GM23338 (cell line): ENCODE measurements around the gene SLA2. TPM values are rescaled to one million over a fixed set of nuclear protein-coding genes. Genes with fewer than 3 reads are reported as not detected.
A peak's percentile ranks its signal among the peaks of the same experiment; 100 is the strongest.

Experiments
- ATAC-seq: fragments of 200-7000 bp; cut with Tn5 transposase; 3 replicates; pipeline ENCODE4 v1.9.1; 2020
- DNase-seq: peaks from one replicate; pipeline ENCODE4 v3.0.0-alpha.2; 2015; ENCODE audit warnings: low spot score
- H2AFZ ChIP-seq: fragments of 200-600 bp; sonication (generic); 2 replicates; pipeline ENCODE4 v1.8.0; 2016; ENCODE audit warnings: antibody characterized with exemption, mild to moderate bottlenecking, moderate library complexity
- H3F3A ChIP-seq: fragments of 200-600 bp; sonication (generic); replicated peaks from 2 replicates; pipeline ENCODE4 v1.8.0; 2017; ENCODE audit warnings: antibody characterized with exemption, mixed run types, low read depth
- H3K27ac ChIP-seq: fragments of 200-600 bp; sonication (generic); 2 replicates; pipeline ENCODE4 v1.6.1; 2016; ENCODE audit warnings: low read depth
- H3K27me3 ChIP-seq: fragments of 200-600 bp; sonication (generic); 2 replicates; pipeline ENCODE4 v1.8.0; 2016; ENCODE audit warnings: mild to moderate bottlenecking, mixed run types, moderate library complexity; ENCODE audit not compliant: insufficient read depth
- H3K36me3 ChIP-seq: fragments of 200-600 bp; sonication (generic); 2 replicates; pipeline ENCODE4 v1.8.0; 2016; ENCODE audit warnings: mild to moderate bottlenecking; ENCODE audit not compliant: insufficient read depth
- H3K4me1 ChIP-seq: fragments of 200-600 bp; sonication (generic); 2 replicates; pipeline ENCODE4 v1.8.0; 2016; ENCODE audit warnings: mild to moderate bottlenecking, moderate library complexity; ENCODE audit not compliant: insufficient read depth
- H3K4me2 ChIP-seq: fragments of 200-600 bp; sonication (generic); 2 replicates; pipeline ENCODE4 v1.7.1; 2017; ENCODE audit warnings: mixed run types
- H3K4me3 ChIP-seq: fragments of 200-600 bp; sonication (generic); 2 replicates; pipeline ENCODE4 v1.6.1; 2016; ENCODE audit warnings: mixed run types
- H3K79me2 ChIP-seq: fragments of 200-600 bp; sonication (generic); replicated peaks from 2 replicates; pipeline ENCODE4 v1.8.0; 2017; ENCODE audit warnings: mild to moderate bottlenecking; ENCODE audit not compliant: insufficient read depth
- H3K9me2 ChIP-seq: fragments of 200-600 bp; sonication (generic); 2 replicates; pipeline ENCODE4 v1.8.0; 2017; ENCODE audit not compliant: insufficient read depth
- H4K20me1 ChIP-seq: fragments of 200-600 bp; sonication (generic); replicated peaks from 2 replicates; pipeline ENCODE4 v1.8.0; 2017; ENCODE audit warnings: mild to moderate bottlenecking; ENCODE audit not compliant: insufficient read depth
- H3K27ac Mint-ChIP-seq: 2 replicates; pipeline ENCODE4 v1.8.0; 2020; ENCODE audit warnings: inconsistent platforms, mild to moderate bottlenecking, moderate library complexity, mixed read lengths
- H3K27me3 Mint-ChIP-seq: 3 replicates; pipeline ENCODE4 v1.8.0; 2022; ENCODE audit warnings: low read depth, mild to moderate bottlenecking, moderate library complexity, mixed read lengths, inconsistent platforms; ENCODE audit not compliant: insufficient read depth, poor library complexity
- H3K36me3 Mint-ChIP-seq: 3 replicates; pipeline ENCODE4 v1.8.0; 2021; ENCODE audit warnings: low read depth, mild to moderate bottlenecking, inconsistent platforms, moderate library complexity, mixed read lengths
- H3K4me1 Mint-ChIP-seq: 3 replicates; pipeline ENCODE4 v1.8.0; 2020; ENCODE audit warnings: mild to moderate bottlenecking, inconsistent platforms, mixed read lengths
- H3K4me3 Mint-ChIP-seq: 3 replicates; pipeline ENCODE4 v1.8.0; 2021; ENCODE audit warnings: moderate library complexity, mild to moderate bottlenecking, inconsistent platforms, mixed read lengths
- H3K9me3 Mint-ChIP-seq: 3 replicates; pipeline ENCODE4 v1.8.0; 2020; ENCODE audit warnings: moderate library complexity, mild to moderate bottlenecking, inconsistent platforms, mixed read lengths
- CREB1 ChIP-seq: fragments of 250-450 bp; sonication (Bioruptor Pico); IDR thresholded peaks from 2 replicates; pipeline ENCODE4 v1.5.0; 2020; ENCODE audit warnings: low read depth, mild to moderate bottlenecking, moderate library complexity
- EZH2phosphoT487 ChIP-seq: fragments of 200-600 bp; sonication (generic); IDR thresholded peaks from one replicate; pipeline ENCODE4 v1.8.1; 2018; ENCODE audit warnings: antibody characterized with exemption; ENCODE audit not compliant: unreplicated experiment
- JUNB ChIP-seq: IDR thresholded peaks from one replicate; pipeline ENCODE4 v1.6.1; 2016; ENCODE audit warnings: antibody characterized with exemption; ENCODE audit not compliant: unreplicated experiment
- NANOG ChIP-seq: IDR thresholded peaks from 2 replicates; pipeline ENCODE4 v1.6.1; 2016; ENCODE audit warnings: antibody characterized with exemption, borderline replicate concordance
- POLR2AphosphoS5 ChIP-seq: IDR thresholded peaks from 2 replicates; pipeline ENCODE4 v1.6.1; 2016; ENCODE audit warnings: antibody characterized with exemption, low read depth
- ZNF114 ChIP-seq: fragments of 250-450 bp; sonication (Bioruptor Pico); IDR thresholded peaks from 2 replicates; pipeline ENCODE4 v1.5.0; 2020; ENCODE audit warnings: mild to moderate bottlenecking, moderate library complexity
- polyA plus RNA-seq: library from polyadenylated mRNA; unstranded; fragments of >200 nt; fragmentation: Nextera tagmentation; extraction: Ambion mirVana; gene quantifications from 2 replicates; pipeline ENCODE4 v1.2.1, GENCODE V29; 2016
- total RNA-seq: library from RNA; depleted of rRNA; stranded (reverse); fragments of >200 nt; shearing (Covaris generic); gene quantifications from 2 replicates; pipeline ENCODE4 v1.2.3, GENCODE V29; 2014
- TF ChIP-seq, protein P1 (sequence below): IDR thresholded peaks from 2 replicates; pipeline ENCODE4 v1.6.1; 2016; ENCODE audit warnings: antibody characterized with exemption
- TF ChIP-seq, protein P2 (sequence below): IDR thresholded peaks from one replicate; pipeline ENCODE4 v1.6.1; 2018; ENCODE audit warnings: antibody characterized with exemption; ENCODE audit not compliant: unreplicated experiment
- TF ChIP-seq, protein P3 (sequence below): fragments of 250-450 bp; sonication (Bioruptor Pico); IDR thresholded peaks from 2 replicates; pipeline ENCODE4 v1.5.0; 2020; ENCODE audit warnings: mild to moderate bottlenecking, moderate library complexity

The SLA2 gene
- total and polyA plus RNA-seq, 2 experiments from 2014 or later, result 0.18 TPM; not detected in 1

DNA sequence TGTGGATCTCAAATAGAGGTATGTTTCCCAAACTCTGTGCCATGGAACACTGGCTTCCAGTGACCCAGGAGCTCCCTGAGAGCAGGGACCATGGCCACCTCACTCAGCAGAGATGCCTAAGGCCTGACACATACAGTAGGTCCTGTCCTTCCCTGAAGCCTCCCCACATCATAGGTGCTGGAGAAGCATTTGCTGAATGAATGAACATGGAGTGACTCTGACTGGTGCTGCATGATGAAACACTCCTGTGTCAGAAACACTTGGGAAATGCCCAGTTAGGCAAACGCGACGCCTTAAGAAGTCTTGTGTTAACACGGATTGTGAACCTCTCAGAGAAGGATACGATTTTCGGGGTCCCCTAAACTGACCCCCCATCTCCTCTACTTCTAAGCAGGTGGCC, 14.3 kb downstream of the SLA2 start:
- no peak for TF ChIP-seq POLR2AphosphoS5
- TF ChIP-seq, protein P1, sequence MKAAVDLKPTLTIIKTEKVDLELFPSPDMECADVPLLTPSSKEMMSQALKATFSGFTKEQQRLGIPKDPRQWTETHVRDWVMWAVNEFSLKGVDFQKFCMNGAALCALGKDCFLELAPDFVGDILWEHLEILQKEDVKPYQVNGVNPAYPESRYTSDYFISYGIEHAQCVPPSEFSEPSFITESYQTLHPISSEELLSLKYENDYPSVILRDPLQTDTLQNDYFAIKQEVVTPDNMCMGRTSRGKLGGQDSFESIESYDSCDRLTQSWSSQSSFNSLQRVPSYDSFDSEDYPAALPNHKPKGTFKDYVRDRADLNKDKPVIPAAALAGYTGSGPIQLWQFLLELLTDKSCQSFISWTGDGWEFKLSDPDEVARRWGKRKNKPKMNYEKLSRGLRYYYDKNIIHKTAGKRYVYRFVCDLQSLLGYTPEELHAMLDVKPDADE, result no peak
- TF ChIP-seq EZH2phosphoT487, result no peak
- TF ChIP-seq ZNF114 (CRISPR knock-in tag), result no peak
- no peak for TF ChIP-seq NANOG

DNA sequence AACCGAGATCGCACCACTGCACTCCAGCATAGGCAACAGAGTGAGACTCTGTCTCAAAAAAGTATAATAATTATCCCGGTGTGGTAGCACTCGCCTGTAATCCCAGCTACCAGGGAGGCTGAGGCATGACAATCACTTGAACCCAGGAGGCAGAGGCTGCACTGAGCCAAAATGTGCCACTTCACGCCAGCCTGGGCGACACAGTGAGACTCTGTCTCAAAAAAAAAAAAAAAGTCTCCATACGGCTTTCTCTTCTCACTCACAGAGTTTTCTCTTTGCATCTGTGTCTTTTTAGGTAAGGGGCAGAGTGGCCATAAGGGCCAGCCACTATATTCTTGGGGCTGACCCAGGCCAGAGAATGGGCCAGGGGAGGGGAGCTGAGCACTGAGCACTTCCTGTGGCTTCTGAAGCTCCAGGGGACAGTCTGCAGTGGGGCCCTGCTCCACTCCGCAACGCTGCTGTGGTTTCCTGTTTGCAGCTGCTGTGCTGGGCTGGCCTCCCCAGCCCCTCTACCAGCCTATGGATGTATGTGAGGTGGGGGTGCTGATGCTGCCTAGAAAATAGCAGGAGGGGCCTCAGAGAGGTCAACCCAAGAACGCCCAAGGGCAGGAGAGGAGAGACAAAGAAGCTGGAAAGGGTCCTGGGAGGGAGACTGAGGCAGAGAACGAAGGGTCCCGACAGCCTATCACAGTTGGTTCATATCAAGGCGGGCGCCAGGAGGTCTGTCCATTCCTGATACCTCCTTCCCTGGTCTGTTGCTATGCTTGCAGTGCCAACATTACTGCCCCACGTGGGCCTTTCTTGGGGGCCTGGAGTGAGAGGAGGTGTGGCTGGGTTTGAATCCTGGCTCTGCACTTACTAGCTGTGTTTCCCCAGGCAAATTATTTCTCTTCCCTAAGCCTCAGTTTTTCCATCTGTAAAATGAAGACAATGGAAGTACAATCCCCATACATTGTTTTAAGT, 16.0 kb downstream of the SLA2 start:
- H3F3A ChIP-seq, result no peaks in the 10 kb centered on the region
- H3K4me1 ChIP-seq, result no peaks in the 10 kb centered on the region
- H3K27ac Mint-ChIP-seq, result no peak overlapping the region
- H3K27me3 ChIP-seq, result no peaks in the 10 kb centered on the region
- H3K4me2 ChIP-seq, result no peak overlapping the region
- no peaks in the 10 kb centered on the region for H3K79me2 ChIP-seq
- H3K9me3 Mint-ChIP-seq, result no peaks in the 10 kb centered on the region
- H3K36me3 ChIP-seq, result no peaks in the 10 kb centered on the region
- ATAC-seq (no peak), DNase-seq (no peak)
- H3K4me3 Mint-ChIP-seq, result no peak overlapping the region
- no peaks in the 10 kb centered on the region for H4K20me1 ChIP-seq
- TF ChIP-seq, protein P2, sequence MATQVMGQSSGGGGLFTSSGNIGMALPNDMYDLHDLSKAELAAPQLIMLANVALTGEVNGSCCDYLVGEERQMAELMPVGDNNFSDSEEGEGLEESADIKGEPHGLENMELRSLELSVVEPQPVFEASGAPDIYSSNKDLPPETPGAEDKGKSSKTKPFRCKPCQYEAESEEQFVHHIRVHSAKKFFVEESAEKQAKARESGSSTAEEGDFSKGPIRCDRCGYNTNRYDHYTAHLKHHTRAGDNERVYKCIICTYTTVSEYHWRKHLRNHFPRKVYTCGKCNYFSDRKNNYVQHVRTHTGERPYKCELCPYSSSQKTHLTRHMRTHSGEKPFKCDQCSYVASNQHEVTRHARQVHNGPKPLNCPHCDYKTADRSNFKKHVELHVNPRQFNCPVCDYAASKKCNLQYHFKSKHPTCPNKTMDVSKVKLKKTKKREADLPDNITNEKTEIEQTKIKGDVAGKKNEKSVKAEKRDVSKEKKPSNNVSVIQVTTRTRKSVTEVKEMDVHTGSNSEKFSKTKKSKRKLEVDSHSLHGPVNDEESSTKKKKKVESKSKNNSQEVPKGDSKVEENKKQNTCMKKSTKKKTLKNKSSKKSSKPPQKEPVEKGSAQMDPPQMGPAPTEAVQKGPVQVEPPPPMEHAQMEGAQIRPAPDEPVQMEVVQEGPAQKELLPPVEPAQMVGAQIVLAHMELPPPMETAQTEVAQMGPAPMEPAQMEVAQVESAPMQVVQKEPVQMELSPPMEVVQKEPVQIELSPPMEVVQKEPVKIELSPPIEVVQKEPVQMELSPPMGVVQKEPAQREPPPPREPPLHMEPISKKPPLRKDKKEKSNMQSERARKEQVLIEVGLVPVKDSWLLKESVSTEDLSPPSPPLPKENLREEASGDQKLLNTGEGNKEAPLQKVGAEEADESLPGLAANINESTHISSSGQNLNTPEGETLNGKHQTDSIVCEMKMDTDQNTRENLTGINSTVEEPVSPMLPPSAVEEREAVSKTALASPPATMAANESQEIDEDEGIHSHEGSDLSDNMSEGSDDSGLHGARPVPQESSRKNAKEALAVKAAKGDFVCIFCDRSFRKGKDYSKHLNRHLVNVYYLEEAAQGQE, result no peak
- TF ChIP-seq, protein P3, sequence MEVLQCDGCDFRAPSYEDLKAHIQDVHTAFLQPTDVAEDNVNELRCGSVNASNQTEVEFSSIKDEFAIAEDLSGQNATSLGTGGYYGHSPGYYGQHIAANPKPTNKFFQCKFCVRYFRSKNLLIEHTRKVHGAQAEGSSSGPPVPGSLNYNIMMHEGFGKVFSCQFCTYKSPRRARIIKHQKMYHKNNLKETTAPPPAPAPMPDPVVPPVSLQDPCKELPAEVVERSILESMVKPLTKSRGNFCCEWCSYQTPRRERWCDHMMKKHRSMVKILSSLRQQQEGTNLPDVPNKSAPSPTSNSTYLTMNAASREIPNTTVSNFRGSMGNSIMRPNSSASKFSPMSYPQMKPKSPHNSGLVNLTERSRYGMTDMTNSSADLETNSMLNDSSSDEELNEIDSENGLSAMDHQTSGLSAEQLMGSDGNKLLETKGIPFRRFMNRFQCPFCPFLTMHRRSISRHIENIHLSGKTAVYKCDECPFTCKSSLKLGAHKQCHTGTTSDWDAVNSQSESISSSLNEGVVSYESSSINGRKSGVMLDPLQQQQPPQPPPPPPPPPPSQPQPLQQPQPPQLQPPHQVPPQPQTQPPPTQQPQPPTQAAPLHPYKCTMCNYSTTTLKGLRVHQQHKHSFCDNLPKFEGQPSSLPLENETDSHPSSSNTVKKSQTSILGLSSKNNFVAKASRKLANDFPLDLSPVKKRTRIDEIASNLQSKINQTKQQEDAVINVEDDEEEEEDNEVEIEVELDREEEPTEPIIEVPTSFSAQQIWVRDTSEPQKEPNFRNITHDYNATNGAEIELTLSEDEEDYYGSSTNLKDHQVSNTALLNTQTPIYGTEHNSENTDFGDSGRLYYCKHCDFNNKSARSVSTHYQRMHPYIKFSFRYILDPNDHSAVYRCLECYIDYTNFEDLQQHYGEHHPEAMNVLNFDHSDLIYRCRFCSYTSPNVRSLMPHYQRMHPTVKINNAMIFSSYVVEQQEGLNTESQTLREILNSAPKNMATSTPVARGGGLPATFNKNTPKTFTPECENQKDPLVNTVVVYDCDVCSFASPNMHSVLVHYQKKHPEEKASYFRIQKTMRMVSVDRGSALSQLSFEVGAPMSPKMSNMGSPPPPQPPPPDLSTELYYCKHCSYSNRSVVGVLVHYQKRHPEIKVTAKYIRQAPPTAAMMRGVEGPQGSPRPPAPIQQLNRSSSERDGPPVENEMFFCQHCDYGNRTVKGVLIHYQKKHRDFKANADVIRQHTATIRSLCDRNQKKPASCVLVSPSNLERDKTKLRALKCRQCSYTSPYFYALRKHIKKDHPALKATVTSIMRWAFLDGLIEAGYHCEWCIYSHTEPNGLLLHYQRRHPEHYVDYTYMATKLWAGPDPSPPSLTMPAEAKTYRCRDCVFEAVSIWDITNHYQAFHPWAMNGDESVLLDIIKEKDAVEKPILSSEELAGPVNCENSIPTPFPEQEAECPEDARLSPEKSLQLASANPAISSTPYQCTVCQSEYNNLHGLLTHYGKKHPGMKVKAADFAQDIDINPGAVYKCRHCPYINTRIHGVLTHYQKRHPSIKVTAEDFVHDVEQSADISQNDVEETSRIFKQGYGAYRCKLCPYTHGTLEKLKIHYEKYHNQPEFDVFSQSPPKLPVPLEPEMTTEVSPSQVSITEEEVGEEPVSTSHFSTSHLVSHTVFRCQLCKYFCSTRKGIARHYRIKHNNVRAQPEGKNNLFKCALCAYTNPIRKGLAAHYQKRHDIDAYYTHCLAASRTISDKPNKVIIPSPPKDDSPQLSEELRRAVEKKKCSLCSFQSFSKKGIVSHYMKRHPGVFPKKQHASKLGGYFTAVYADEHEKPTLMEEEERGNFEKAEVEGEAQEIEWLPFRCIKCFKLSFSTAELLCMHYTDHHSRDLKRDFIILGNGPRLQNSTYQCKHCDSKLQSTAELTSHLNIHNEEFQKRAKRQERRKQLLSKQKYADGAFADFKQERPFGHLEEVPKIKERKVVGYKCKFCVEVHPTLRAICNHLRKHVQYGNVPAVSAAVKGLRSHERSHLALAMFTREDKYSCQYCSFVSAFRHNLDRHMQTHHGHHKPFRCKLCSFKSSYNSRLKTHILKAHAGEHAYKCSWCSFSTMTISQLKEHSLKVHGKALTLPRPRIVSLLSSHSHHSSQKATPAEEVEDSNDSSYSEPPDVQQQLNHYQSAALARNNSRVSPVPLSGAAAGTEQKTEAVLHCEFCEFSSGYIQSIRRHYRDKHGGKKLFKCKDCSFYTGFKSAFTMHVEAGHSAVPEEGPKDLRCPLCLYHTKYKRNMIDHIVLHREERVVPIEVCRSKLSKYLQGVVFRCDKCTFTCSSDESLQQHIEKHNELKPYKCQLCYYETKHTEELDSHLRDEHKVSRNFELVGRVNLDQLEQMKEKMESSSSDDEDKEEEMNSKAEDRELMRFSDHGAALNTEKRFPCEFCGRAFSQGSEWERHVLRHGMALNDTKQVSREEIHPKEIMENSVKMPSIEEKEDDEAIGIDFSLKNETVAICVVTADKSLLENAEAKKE (CRISPR knock-in tag), result no peak
- TF ChIP-seq ZNF114 (CRISPR knock-in tag), result no peak
- no peak for TF ChIP-seq CREB1 (CRISPR knock-in tag)
- TF ChIP-seq JUNB, result no peak
- no peaks in the 10 kb centered on the region for H3K9me2 ChIP-seq
- H3K4me3 ChIP-seq, result no peak overlapping the region
- H3K27me3 Mint-ChIP-seq, result peaks cover 8% of the 10 kb centered on the region
- peak overlapping the region; percentile 69; the same call in 1 of the 2 replicates for H2AFZ ChIP-seq
- H3K36me3 Mint-ChIP-seq, result no peaks in the 10 kb centered on the region; the same call in 2 of the 3 replicates
- H3K4me1 Mint-ChIP-seq, result peaks cover 3% of the 10 kb centered on the region; the same call in 2 of the 3 replicates
- H3K27ac ChIP-seq, result no peak overlapping the region

More for the DNA sequence above, 14.3 kb downstream of the SLA2 start:
- H3K4me3 Mint-ChIP-seq, result no peak overlapping the region
- H3K4me3 ChIP-seq, result no peak overlapping the region
- H3K36me3 Mint-ChIP-seq, result no peaks in the 10 kb centered on the region; the same call in 2 of the 3 replicates
- no peaks in the 10 kb centered on the region for H3K4me1 ChIP-seq
- no peaks in the 10 kb centered on the region for H3K27me3 ChIP-seq
- H3K79me2 ChIP-seq, result no peaks in the 10 kb centered on the region
- DNase-seq (no peak), ATAC-seq (no peak)
- peaks cover 3% of the 10 kb centered on the region; the same call in 2 of the 3 replicates for H3K4me1 Mint-ChIP-seq
- no peaks in the 10 kb centered on the region for H3K9me2 ChIP-seq
- H3F3A ChIP-seq, result no peaks in the 10 kb centered on the region
- no peaks in the 10 kb centered on the region for H3K36me3 ChIP-seq
- H4K20me1 ChIP-seq, result no peaks in the 10 kb centered on the region
- H3K27ac ChIP-seq, result no peak overlapping the region
- no peaks in the 10 kb centered on the region for H3K9me3 Mint-ChIP-seq
- H3K27me3 Mint-ChIP-seq, result peaks cover 8% of the 10 kb centered on the region
- no peak overlapping the region for H3K4me2 ChIP-seq
- no peak overlapping the region for H2AFZ ChIP-seq
- H3K27ac Mint-ChIP-seq, result no peak overlapping the region; the same call in 1 of the 2 replicates
